K562 (cell line): ENCODE results near the gene BRD4. TPM values are rescaled to one million over a fixed set of nuclear protein-coding genes. Genes with fewer than 3 reads are reported as not detected.

Experiments used
- ARID4B ChIP-seq: sonication (generic); formaldehyde crosslinking; IDR thresholded peaks from 2 replicates; pipeline ENCODE4 v1.8.0; 2022; ENCODE audit warnings: mild to moderate bottlenecking, missing genetic modification reagents
- ELF4 ChIP-seq: fragments of 450-650 bp; formaldehyde crosslinking; IDR thresholded peaks from 2 replicates; pipeline ENCODE4 v1.4.0; 2022; ENCODE audit warnings: missing genetic modification characterization
- ELK1 ChIP-seq: sonication (generic); formaldehyde crosslinking; IDR thresholded peaks from 2 replicates; pipeline ENCODE4 v1.8.1; 2022; ENCODE audit warnings: missing genetic modification reagents
- ERF ChIP-seq: fragments of 450-650 bp; formaldehyde crosslinking; IDR thresholded peaks from 2 replicates; pipeline ENCODE4 v1.4.0; 2020; ENCODE audit warnings: mild to moderate bottlenecking, mixed read lengths
- FOSL1 ChIP-seq: fragments of 200-800 bp; sonication (Bioruptor generic); conservative IDR thresholded peaks from 2 replicates; pipeline ENCODE4 v1.6.1; 2016; ENCODE audit warnings: missing genetic modification characterization, missing compliant biosample characterization
- GTF3C2 ChIP-seq: IDR thresholded peaks from 3 replicates; pipeline ENCODE4 v1.6.1; 2011; ENCODE audit warnings: borderline replicate concordance, mild to moderate bottlenecking, moderate library complexity; ENCODE audit not compliant: insufficient read length; ENCODE audit errors: extremely low read depth
- HMGN3 ChIP-seq: IDR thresholded peaks from 2 replicates; pipeline ENCODE4 v1.6.1; 2011; ENCODE audit warnings: borderline replicate concordance, low read depth, mild to moderate bottlenecking, mixed read lengths, low read length; ENCODE audit not compliant: insufficient read length; ENCODE audit errors: extremely low read depth
- MAZ ChIP-seq, 2 experiments: fragments of 450-650 bp in 1 of 2; sonication (generic) in 1 of 2; formaldehyde crosslinking; IDR thresholded peaks in 1 of 2; conservative IDR thresholded peaks in 1 of 2; 2 replicates each; pipeline versions ENCODE4 v1.4.0 to v1.5.0; 2020; ENCODE audit warnings: mild to moderate bottlenecking in 1 of 2, missing genetic modification reagents in 1 of 2
- MTA3 ChIP-seq: fragments of 450-650 bp; formaldehyde crosslinking; IDR thresholded peaks from 2 replicates; pipeline ENCODE4 v1.6.1; 2017; ENCODE audit warnings: mild to moderate bottlenecking, borderline replicate concordance
- NCOA4 ChIP-seq: fragments of 450-650 bp; IDR thresholded peaks from 2 replicates; pipeline ENCODE4 v1.6.1; 2018; ENCODE audit warnings: mild to moderate bottlenecking; ENCODE audit not compliant: partially characterized antibody
- POLR2H ChIP-seq: IDR thresholded peaks from 2 replicates; pipeline ENCODE4 v1.6.1; 2016; ENCODE audit warnings: missing genetic modification characterization, low read depth, mild to moderate bottlenecking, control low read depth, missing compliant biosample characterization, moderate library complexity
- RBFOX2 ChIP-seq: fragments of 200-400 bp; formaldehyde crosslinking; IDR thresholded peaks from 2 replicates; pipeline ENCODE4 v1.6.1; 2017; ENCODE audit warnings: low read depth, mild to moderate bottlenecking, low read length, moderate library complexity
- SNRNP70 ChIP-seq: fragments of 200-400 bp; formaldehyde crosslinking; optimal IDR thresholded peaks from 2 replicates; pipeline ENCODE3; 2017; ENCODE audit warnings: low read depth, low read length
- SOX6 ChIP-seq: fragments of 450-650 bp; IDR thresholded peaks from 2 replicates; pipeline ENCODE4 v1.6.1; 2014; ENCODE audit warnings: mild to moderate bottlenecking
- ZNF395 ChIP-seq: fragments of 200-800 bp; sonication (Bioruptor generic); IDR thresholded peaks from 2 replicates; pipeline ENCODE4 v1.6.1; 2017; ENCODE audit warnings: missing genetic modification characterization, missing compliant biosample characterization
- ZNF583 ChIP-seq: fragments of 250-450 bp; sonication (Bioruptor Pico); IDR thresholded peaks from 2 replicates; pipeline ENCODE4 v1.4.0; 2020
- ZNF644 ChIP-seq: fragments of 200-800 bp; sonication (Bioruptor generic); IDR thresholded peaks from 2 replicates; pipeline ENCODE4 v1.6.1; 2016; ENCODE audit warnings: low read depth, missing genetic modification characterization, missing compliant biosample characterization
- polyA plus RNA-seq, 8 experiments: library from polyadenylated mRNA; depleted of rRNA in 4 of 8; stranded (reverse) in 5 of 8; unstranded in 3 of 8; fragments of >200 nt; fragmentation: Nextera tagmentation in 2 of 8; fragmentation: Illumina TruSeq in 1 of 8; extraction: Ambion mirVana in 2 of 8; extraction: Trizol in 1 of 8; gene quantifications; 2 replicates each; pipeline versions ENCODE4 v1.2.1 to v1.2.3, GENCODE V29; 2011 to 2014; ENCODE audit warnings: inconsistent platforms in 1 of 8, missing spikeins in 1 of 8
- total RNA-seq, 7 experiments: library from RNA; depleted of rRNA in 6 of 7; stranded (reverse); fragments of >200 nt in 6 of 7; fragmentation: Illumina TruSeq in 2 of 7; extraction: Trizol in 2 of 7; gene quantifications; 2 replicates each; pipeline versions ENCODE4 v1.2.1 to v1.2.3, GENCODE V29; 2011 to 2021; ENCODE audit warnings: low replicate concordance in 1 of 7

BRD4 gene
- total and polyA plus RNA-seq, 9 of the 15 experiments (the other 6 are each of a cell fraction or from before 2014, with no cell fraction given): 1.8 to 105 (median 15.6) TPM

- TF ChIP-seq ELK1 (CRISPR knock-in tag): no peak
- TF ChIP-seq ERF (CRISPR knock-in tag): no peak
- no peak for TF ChIP-seq SOX6
- peak; percentile 80; the same call in 1 of the 2 replicates for TF ChIP-seq ZNF644 (tag)
- TF ChIP-seq ZNF583 (CRISPR knock-in tag): no peak
- TF ChIP-seq GTF3C2: no peak
- peak; percentile 35; the same call in 1 of the 2 replicates for TF ChIP-seq ZNF395
- peak; percentile 53 for TF ChIP-seq POLR2H (tag)
- TF ChIP-seq HMGN3: peak; percentile 11
- TF ChIP-seq MAZ (CRISPR knock-in tag; conservative IDR thresholded peaks at IDR 0.05 in 1 of 2, IDR thresholded peaks at IDR 0.05 in 1 of 2): peak in 1 of 2 experiments; percentile 17; a peak in 1 of 4 replicates
- TF ChIP-seq NCOA4: no peak
- TF ChIP-seq MTA3: 0 out of 2 replicates have a peak, but pooled peaks have one; percentile 14
- TF ChIP-seq ELF4 (CRISPR knock-in tag): no peak
- TF ChIP-seq SNRNP70: no peak
- no peak for TF ChIP-seq ARID4B (CRISPR knock-in tag)
- TF ChIP-seq FOSL1: 0 out of 2 replicates have a peak, but pooled peaks have one; percentile 41
- TF ChIP-seq RBFOX2: peak; percentile 50
These were observed at the start of gene BRD4 (continued) for GRCh38 chr19:15332311-15332996.
